WTC11 (cell line): ENCODE data around the gene C1D. TPM values are rescaled to one million over a fixed set of nuclear protein-coding genes. Genes with fewer than 3 reads are reported as not detected.

Experiments
- ATAC-seq: fragments of 200-7000 bp; cut with Tn5 transposase; 2 replicates; pipeline ENCODE4 v1.10.0; 2021; ENCODE audit warnings: mild to moderate bottlenecking, moderate library complexity
- CTCF ChIA-PET: fragments of 300-600 bp; sonication (Branson Sonifier 250); formaldehyde crosslinking; loops from one replicate; lab custom pipeline; 2021; ENCODE audit warnings: antibody characterized with exemption; lab: Charles Lee
- POLR2A ChIA-PET: fragments of 350-600 bp; sonication (Branson Sonifier 250); formaldehyde crosslinking; loops from one replicate; lab custom pipeline; 2021; ENCODE audit warnings: antibody characterized with exemption; lab: Charles Lee
- DNase-seq: peaks from one replicate; pipeline ENCODE4 v3.0.0; 2021; ENCODE audit warnings: low spot score
- H3K27ac Mint-ChIP-seq: 2 replicates; pipeline ENCODE4 v1.8.0; 2021; ENCODE audit warnings: mixed read lengths
- H3K27me3 Mint-ChIP-seq: 2 replicates; pipeline ENCODE4 v1.8.0; 2021; ENCODE audit warnings: low read depth, mild to moderate bottlenecking, moderate library complexity, mixed read lengths
- H3K36me3 Mint-ChIP-seq: 2 replicates; pipeline ENCODE4 v1.8.0; 2021; ENCODE audit warnings: mixed read lengths
- H3K4me1 Mint-ChIP-seq: 2 replicates; pipeline ENCODE4 v1.8.0; 2022; ENCODE audit warnings: mixed read lengths
- H3K4me3 Mint-ChIP-seq: 2 replicates; pipeline ENCODE4 v1.8.0; 2021; ENCODE audit warnings: mild to moderate bottlenecking, moderate library complexity, mixed read lengths
- H3K9me3 Mint-ChIP-seq: 2 replicates; pipeline ENCODE4 v1.8.0; 2021; ENCODE audit warnings: mixed read lengths
- ARID4B ChIP-seq: sonication (generic); formaldehyde crosslinking; IDR thresholded peaks from 2 replicates; pipeline ENCODE4 v1.8.0; 2023; ENCODE audit warnings: missing genetic modification reagents, mild to moderate bottlenecking, borderline replicate concordance
- CBFB ChIP-seq: sonication (generic); formaldehyde crosslinking; IDR thresholded peaks from 2 replicates; pipeline ENCODE4 v1.8.1; 2022; ENCODE audit warnings: mild to moderate bottlenecking, low read depth, missing genetic modification reagents
- CREB1 ChIP-seq: sonication (generic); formaldehyde crosslinking; IDR thresholded peaks from 2 replicates; pipeline ENCODE4 v1.8.0; 2023; ENCODE audit warnings: mild to moderate bottlenecking, missing genetic modification reagents
- E2F1 ChIP-seq: sonication (generic); formaldehyde crosslinking; IDR thresholded peaks from 2 replicates; pipeline ENCODE4 v1.8.0; 2022; ENCODE audit warnings: mild to moderate bottlenecking, missing genetic modification reagents
- ERG ChIP-seq: fragments of 250-450 bp; sonication (Bioruptor Pico); IDR thresholded peaks from 2 replicates; pipeline ENCODE4 v1.8.0; 2021; ENCODE audit warnings: mild to moderate bottlenecking
- FOXJ3 ChIP-seq: sonication (generic); formaldehyde crosslinking; IDR thresholded peaks from 2 replicates; pipeline ENCODE4 v1.9.0; 2021; ENCODE audit warnings: missing genetic modification reagents, mild to moderate bottlenecking, borderline replicate concordance
- FOXP4 ChIP-seq: sonication (generic); formaldehyde crosslinking; IDR thresholded peaks from 2 replicates; pipeline ENCODE4 v1.8.0; 2022; ENCODE audit warnings: mild to moderate bottlenecking, missing genetic modification reagents
- HMGA2 ChIP-seq: fragments of 250-450 bp; sonication (Bioruptor Pico); IDR thresholded peaks from 2 replicates; pipeline ENCODE4 v1.4.0; 2021; ENCODE audit warnings: mild to moderate bottlenecking, moderate library complexity
- JAZF1 ChIP-seq: fragments of 250-450 bp; sonication (Bioruptor Pico); IDR thresholded peaks from 2 replicates; pipeline ENCODE4 v1.9.0; 2021; ENCODE audit warnings: moderate library complexity, mild to moderate bottlenecking, inconsistent platforms
- MLX ChIP-seq: sonication (generic); formaldehyde crosslinking; IDR thresholded peaks from 2 replicates; pipeline ENCODE4 v1.8.1; 2023; ENCODE audit warnings: mild to moderate bottlenecking, missing genetic modification reagents, moderate library complexity
- PREB ChIP-seq: sonication (generic); formaldehyde crosslinking; IDR thresholded peaks from 2 replicates; pipeline ENCODE4 v1.8.1; 2022; ENCODE audit warnings: mild to moderate bottlenecking, missing genetic modification reagents, moderate library complexity, borderline replicate concordance
- PRRX2 ChIP-seq: fragments of 250-450 bp; sonication (Bioruptor Pico); IDR thresholded peaks from 2 replicates; pipeline ENCODE4 v1.8.0; 2021; ENCODE audit warnings: mild to moderate bottlenecking
- SMAD4 ChIP-seq: sonication (generic); formaldehyde crosslinking; IDR thresholded peaks from 2 replicates; pipeline ENCODE4 v1.8.0; 2022; ENCODE audit warnings: mild to moderate bottlenecking, missing genetic modification reagents
- TP53 ChIP-seq: sonication (generic); formaldehyde crosslinking; IDR thresholded peaks from 2 replicates; pipeline ENCODE4 v1.8.1; 2023; ENCODE audit warnings: mild to moderate bottlenecking, missing genetic modification reagents
- USF1 ChIP-seq: sonication (generic); formaldehyde crosslinking; IDR thresholded peaks from 2 replicates; pipeline ENCODE4 v1.8.0; 2022; ENCODE audit warnings: mild to moderate bottlenecking, missing genetic modification reagents
- ZNF121 ChIP-seq: sonication (generic); formaldehyde crosslinking; IDR thresholded peaks from 2 replicates; pipeline ENCODE4 v1.8.0; 2023; ENCODE audit warnings: missing genetic modification reagents
- ZNF232 ChIP-seq: sonication (generic); formaldehyde crosslinking; IDR thresholded peaks from 2 replicates; pipeline ENCODE4 v1.8.0; 2022; ENCODE audit warnings: mild to moderate bottlenecking, missing genetic modification reagents
- ZNF281 ChIP-seq: sonication (generic); formaldehyde crosslinking; IDR thresholded peaks from 2 replicates; pipeline ENCODE4 v1.8.0; 2023; ENCODE audit warnings: mild to moderate bottlenecking, missing genetic modification reagents
- ZNF317 ChIP-seq: sonication (generic); formaldehyde crosslinking; IDR thresholded peaks from 2 replicates; pipeline ENCODE4 v1.8.1; 2023; ENCODE audit warnings: low read depth, mild to moderate bottlenecking, moderate library complexity, missing genetic modification reagents, borderline replicate concordance
- ZNF396 ChIP-seq: fragments of 250-450 bp; sonication (Bioruptor Pico); IDR thresholded peaks from 2 replicates; pipeline ENCODE4 v1.8.0; 2021; ENCODE audit warnings: mild to moderate bottlenecking, moderate library complexity, borderline replicate concordance
- total RNA-seq: library from RNA; stranded (reverse); gene quantifications from 3 replicates; pipeline ENCODE4 v1.2.3, GENCODE V29; 2021

The C1D gene
- total RNA-seq, 1 experiment from 2014 or later, result 21.0 TPM

GRCh38 chr2:68103030-68103708 lies 40.4 kb upstream of the C1D start:
- H3K4me1 Mint-ChIP-seq, result no peaks in the 10 kb centered on the region; the same call in 1 of the 2 replicates
- no peak overlapping the region for H3K4me3 Mint-ChIP-seq
- peaks cover 5% of the 10 kb centered on the region; the same call in 1 of the 2 replicates for H3K27me3 Mint-ChIP-seq
- ChIA-PET POLR2A (no interaction called here), CTCF (interaction anchor here (1.2 kb wide), 1 partner anchor 19 kb away, joined by 3 read pairs; no protein-coding TSS in a partner anchor)
- DNase-seq, result no peak
- H3K27ac Mint-ChIP-seq, result no peak overlapping the region
- H3K9me3 Mint-ChIP-seq, result peaks cover 15% of the 10 kb centered on the region
- ATAC-seq, result no peak
- TF ChIP-seq ARID4B (CRISPR knock-in tag) (no peak), FOXP4 (CRISPR knock-in tag) (no peak), ZNF281 (no peak), HMGA2 (CRISPR knock-in tag) (no peak), ZNF317 (CRISPR knock-in tag) (no peak), PREB (CRISPR knock-in tag) (no peak), MLX (no peak), CREB1 (CRISPR knock-in tag) (no peak), PRRX2 (CRISPR knock-in tag) (no peak), ERG (CRISPR knock-in tag) (no peak), ZNF396 (no peak), SMAD4 (CRISPR knock-in tag) (no peak), FOXJ3 (CRISPR knock-in tag) (no peak), CBFB (no peak), TP53 (no peak), E2F1 (no peak), ZNF121 (CRISPR knock-in tag) (no peak), JAZF1 (CRISPR knock-in tag) (no peak), USF1 (CRISPR knock-in tag) (no peak), ZNF232 (CRISPR knock-in tag) (no peak)
- no peaks in the 10 kb centered on the region; the same call in 1 of the 2 replicates for H3K36me3 Mint-ChIP-seq
